Liver (tissue), 9 donors: Measurements from ENCODE around the gene DGKD. TPM values are rescaled to one million over a fixed set of nuclear protein-coding genes. Genes with fewer than 3 reads are reported as not detected.

Source experiments
- DNase-seq: peaks from one replicate; pipeline ENCODE4 v3.0.0-alpha.2; 2017; ENCODE audit warnings: low spot score
- H3K27ac ChIP-seq, 2 donors: one replicate each; pipeline ENCODE4 v1.7.0; 2013; ENCODE audit warnings: inconsistent platforms in 2 of 2, low read length in 2 of 2, control low read depth in 1 of 2, low read depth in 1 of 2, mild to moderate bottlenecking in 1 of 2
- H3K27me3 ChIP-seq, 4 donors: one replicate each; pipeline versions ENCODE4 v1.6.1 to v1.7.0; 2013; ENCODE audit warnings: low read length in 3 of 4, inconsistent platforms in 1 of 4, mild to moderate bottlenecking in 1 of 4, moderate library complexity in 1 of 4; ENCODE audit not compliant: control insufficient read depth in 4 of 4, insufficient read depth in 4 of 4
- H3K36me3 ChIP-seq, 4 donors: one replicate each; pipeline versions ENCODE4 v1.6.1 to v1.7.0; 2013; ENCODE audit warnings: low read length in 3 of 4, mild to moderate bottlenecking in 3 of 4, low read depth in 1 of 4, moderate library complexity in 1 of 4; ENCODE audit not compliant: control insufficient read depth in 4 of 4, insufficient read depth in 3 of 4
- H3K4me1 ChIP-seq, 4 donors: one replicate each; pipeline versions ENCODE4 v1.6.1 to v1.7.0; 2013; ENCODE audit warnings: low read length in 3 of 4, mild to moderate bottlenecking in 3 of 4, moderate library complexity in 1 of 4; ENCODE audit not compliant: control insufficient read depth in 4 of 4, insufficient read depth in 4 of 4
- H3K4me3 ChIP-seq, 3 donors: one replicate each; pipeline versions ENCODE4 v1.6.1 to v1.7.0; 2013; ENCODE audit warnings: low read length in 3 of 3, control low read depth in 1 of 3, low read depth in 1 of 3, mild to moderate bottlenecking in 1 of 3
- H3K9ac ChIP-seq, 2 donors: one replicate each; pipeline ENCODE4 v1.7.0; 2013; ENCODE audit warnings: low read length in 2 of 2, mild to moderate bottlenecking in 2 of 2, moderate library complexity in 2 of 2, control low read depth in 1 of 2, low read depth in 1 of 2
- H3K9me3 ChIP-seq, 4 donors: one replicate each; pipeline versions ENCODE4 v1.6.1 to v1.7.0; 2013; ENCODE audit warnings: low read length in 3 of 4; ENCODE audit not compliant: control insufficient read depth in 4 of 4
- ATF3 ChIP-seq: IDR thresholded peaks from 2 replicates; pipeline ENCODE4 v1.6.1; 2016; ENCODE audit warnings: antibody characterized with exemption
- CTCF ChIP-seq: fragments of 150-350 bp; IDR thresholded peaks from 2 replicates; pipeline ENCODE4 v1.5.1; 2017; ENCODE audit warnings: improper control_type of control experiment, low read depth, low read length; ENCODE audit not compliant: missing input control
- EGR1 ChIP-seq, 2 donors: IDR thresholded peaks; 2 replicates each; pipeline ENCODE4 v1.6.1; 2016 to 2018; ENCODE audit warnings: antibody characterized with exemption in 2 of 2, low read depth in 2 of 2
- FOXA1 ChIP-seq: IDR thresholded peaks from 2 replicates; pipeline ENCODE4 v1.6.1; 2016; ENCODE audit warnings: antibody characterized with exemption
- FOXA2 ChIP-seq: IDR thresholded peaks from 2 replicates; pipeline ENCODE4 v1.6.1; 2016; ENCODE audit warnings: antibody characterized with exemption
- GABPA ChIP-seq, 2 donors: IDR thresholded peaks in 1 of 2; conservative IDR thresholded peaks in 1 of 2; 2 replicates each; pipeline ENCODE4 v1.6.1; 2016; ENCODE audit warnings: antibody characterized with exemption in 2 of 2, mild to moderate bottlenecking in 1 of 2, moderate library complexity in 1 of 2
- HNF4A ChIP-seq, 2 donors: conservative IDR thresholded peaks; 2 replicates each; pipeline ENCODE4 v1.6.1; 2016; ENCODE audit warnings: antibody characterized with exemption in 2 of 2, mild to moderate bottlenecking in 2 of 2
- HNF4G ChIP-seq: IDR thresholded peaks from 2 replicates; pipeline ENCODE4 v1.6.1; 2016; ENCODE audit warnings: antibody characterized with exemption
- JUND ChIP-seq, 2 donors: IDR thresholded peaks; 2 replicates each; pipeline ENCODE4 v1.6.1; 2016; ENCODE audit warnings: antibody characterized with exemption in 2 of 2
- MAX ChIP-seq: IDR thresholded peaks from 2 replicates; pipeline ENCODE4 v1.6.1; 2016; ENCODE audit warnings: antibody characterized with exemption
- NR2F2 ChIP-seq: IDR thresholded peaks from 2 replicates; pipeline ENCODE4 v1.6.1; 2016; ENCODE audit warnings: antibody characterized with exemption
- RAD21 ChIP-seq, 2 donors: IDR thresholded peaks; 2 replicates each; pipeline ENCODE4 v1.6.1; 2016; ENCODE audit warnings: antibody characterized with exemption in 2 of 2, mild to moderate bottlenecking in 2 of 2
- REST ChIP-seq: IDR thresholded peaks from 2 replicates; pipeline ENCODE4 v1.6.1; 2016; ENCODE audit warnings: antibody characterized with exemption, mild to moderate bottlenecking
- SP1 ChIP-seq: IDR thresholded peaks from 2 replicates; pipeline ENCODE4 v1.6.1; 2018; ENCODE audit warnings: antibody characterized with exemption, mild to moderate bottlenecking
- TAF1 ChIP-seq: conservative IDR thresholded peaks from 2 replicates; pipeline ENCODE4 v1.6.1; 2016; ENCODE audit warnings: antibody characterized with exemption, mild to moderate bottlenecking
- YY1 ChIP-seq: IDR thresholded peaks from 2 replicates; pipeline ENCODE4 v1.6.1; 2016; ENCODE audit warnings: antibody characterized with exemption, mild to moderate bottlenecking
- ZBTB33 ChIP-seq: IDR thresholded peaks from 2 replicates; pipeline ENCODE4 v1.6.1; 2016; ENCODE audit warnings: antibody characterized with exemption
- WGBS: extraction: QIAGEN DNeasy Blood & Tissue Kit; methylation state at CpG from one replicate; pipeline ENCODE4 v1.1.7; 2013; 5-methylcytosine and 5-hydroxymethylcytosine counted together
- polyA plus RNA-seq, 2 donors: library from polyadenylated mRNA; stranded (reverse) in 1 of 2; unstranded in 1 of 2; fragments of 200-250 nt in 1 of 2; fragments of >200 nt in 1 of 2; fragmentation: Nextera tagmentation in 1 of 2; extraction: Ambion mirVana in 1 of 2; gene quantifications; one replicate each; pipeline versions ENCODE4 v1.2.1 to v1.2.3, GENCODE V29; 2013 to 2015
- total RNA-seq, 2 donors: library from RNA; depleted of rRNA; stranded (reverse); fragments of >200 nt; gene quantifications; one replicate each; pipeline ENCODE4 v1.2.3, GENCODE V29; 2014
- donor health status: healthy.
- donor health status: healthy.
- donor health status: healthy.
- donor health status: healthy.
- donor health status: healthy.

The DGKD gene
- total and polyA plus RNA-seq, 4 donors, result 4.8 to 16.4 (median 8.2) TPM

- Histone ChIP-seq H3K36me3 (peaks cover 1 to 46% (median 20%) of the 10 kb centered on the region in 4 donors), H3K4me3 (no peak overlapping the region), H3K4me1 (no peaks in the 10 kb centered on the region), H3K27ac (no peak overlapping the region), H3K9me3 (no peaks in the 10 kb centered on the region), H3K27me3 (no peaks in the 10 kb centered on the region), H3K9ac (no peak overlapping the region)
- DNase-seq, result peak; percentile 73
- TF ChIP-seq RAD21 (IDR thresholded peaks at IDR 0.05) (peak; percentile 97 to 98), NR2F2 (no peak), MAX (no peak), YY1 (no peak), JUND (IDR thresholded peaks at IDR 0.05) (no peak), EGR1 (IDR thresholded peaks at IDR 0.05; ENCODE audit: low read depth in 2 of 2) (no peak), FOXA1 (no peak), REST (no peak), GABPA (IDR thresholded peaks at IDR 0.05 in 1 of 2, conservative IDR thresholded peaks at IDR 0.05 in 1 of 2) (no peak), ZBTB33 (no peak), CTCF (peak; percentile 78), HNF4A (conservative IDR thresholded peaks at IDR 0.05) (no peak)
- WGBS, result 56% methylated on average over 18 of the region's 18 CpGs
These were observed 89.4 kb downstream of the DGKD start for GRCh38 chr2:233443511-233444183.

- Histone ChIP-seq H3K27ac (peak overlapping the region in 1 of 2 donors; percentile 31), H3K4me3 (no peak overlapping the region), H3K9me3 (no peaks in the 10 kb centered on the region), H3K9ac (no peak overlapping the region), H3K27me3 (no peaks in the 10 kb centered on the region), H3K36me3 (peaks cover 1 to 45% (median 25%) of the 10 kb centered on the region in 4 donors), H3K4me1 (no peaks in the 10 kb centered on the region)
- no peak for DNase-seq
- WGBS, result 93% methylated on average over 11 of the region's 11 CpGs
- TF ChIP-seq SP1, result no peak
- no peak for TF ChIP-seq CTCF
- no peak for TF ChIP-seq FOXA1
- TF ChIP-seq TAF1, result no peak
- no peak for TF ChIP-seq RAD21 (IDR thresholded peaks at IDR 0.05)
- TF ChIP-seq NR2F2, result no peak
- no peak for TF ChIP-seq HNF4G
- no peak for TF ChIP-seq YY1
- no peak for TF ChIP-seq ZBTB33
- TF ChIP-seq JUND (IDR thresholded peaks at IDR 0.05), result no peak
- TF ChIP-seq GABPA (IDR thresholded peaks at IDR 0.05 in 1 of 2, conservative IDR thresholded peaks at IDR 0.05 in 1 of 2), result no peak
- no peak for TF ChIP-seq FOXA2
- TF ChIP-seq ATF3, result no peak
- no peak for TF ChIP-seq HNF4A (conservative IDR thresholded peaks at IDR 0.05)
These were observed 90.2 kb downstream of the DGKD start for GRCh38 chr2:233444501-233444900.
